ENCODE measurements around the gene NPIPB2.

The NPIPB2 gene

GRCh38 chr16:11907160-11907970 lies 34.5 kb downstream of the NPIPB2 start:
- no peak for DNase-seq (ENCODE audit: extremely low read depth in 1 of 2, low read depth in 1 of 2)

- DNase-seq (ENCODE audit: extremely low read depth in 1 of 2, low read depth in 1 of 2), result no peak
Observed at GRCh38 chr16:11903906-11904305, 37.9 kb downstream of the NPIPB2 start.

DNA sequence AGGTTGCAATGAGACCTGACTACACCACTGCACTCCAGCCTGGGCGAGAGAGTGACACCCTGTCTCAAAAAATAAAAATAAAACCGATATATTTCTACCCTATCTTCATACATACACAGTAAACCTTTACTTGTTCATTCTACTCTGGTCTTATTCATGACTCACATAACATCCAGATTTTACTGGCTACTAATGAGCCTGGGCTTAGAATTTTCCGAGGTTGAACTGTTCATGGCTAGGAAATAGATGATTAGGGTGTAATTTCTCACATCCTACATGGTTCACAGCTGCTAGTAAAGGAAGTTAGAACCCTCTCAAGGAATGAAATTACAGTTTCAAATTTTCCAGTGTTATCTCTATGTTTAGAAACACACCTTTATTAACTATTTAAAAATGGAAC lies 40.8 kb downstream of the NPIPB2 start:
- no peak for DNase-seq (ENCODE audit: extremely low read depth in 1 of 2, low read depth in 1 of 2)

GRCh38 chr16:11896486-11897176 lies 45.2 kb downstream of the NPIPB2 start:
- DNase-seq (ENCODE audit: extremely low read depth in 1 of 2, low read depth in 1 of 2), result no peak

DNA sequence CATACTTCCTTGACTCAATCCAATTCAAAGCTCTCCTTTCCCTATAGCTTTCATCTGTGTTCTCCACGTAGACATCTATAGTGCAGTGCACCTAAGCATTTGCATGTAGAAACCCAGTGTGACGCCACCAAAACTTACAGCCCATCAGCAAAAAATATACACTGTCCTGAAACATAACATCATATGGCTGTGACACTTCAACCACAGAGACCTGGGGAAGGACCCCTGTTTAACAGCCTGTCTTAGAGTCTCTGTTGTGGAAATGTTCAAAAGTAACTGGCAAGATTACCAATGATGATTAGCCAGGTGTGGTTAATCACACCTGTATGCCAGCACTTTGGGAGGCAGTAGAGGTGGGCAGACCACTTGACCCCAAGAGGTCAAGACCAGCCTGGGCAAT lies 48.3 kb downstream of the NPIPB2 start:
- DNase-seq (ENCODE audit: extremely low read depth in 1 of 2, low read depth in 1 of 2), result no peak

- DNase-seq (ENCODE audit: extremely low read depth in 1 of 2, low read depth in 1 of 2), result no peak
Observed at GRCh38 chr16:11892761-11893160, 49.1 kb downstream of the NPIPB2 start.

GRCh38 chr16:11890231-11890965 lies 51.4 kb downstream of the NPIPB2 start:
- DNase-seq (ENCODE audit: extremely low read depth in 1 of 2, low read depth in 1 of 2), result no peak

- DNase-seq (ENCODE audit: extremely low read depth in 1 of 2, low read depth in 1 of 2), result no peak
Observed at GRCh38 chr16:11886881-11887280, 55.0 kb downstream of the NPIPB2 start.

DNA sequence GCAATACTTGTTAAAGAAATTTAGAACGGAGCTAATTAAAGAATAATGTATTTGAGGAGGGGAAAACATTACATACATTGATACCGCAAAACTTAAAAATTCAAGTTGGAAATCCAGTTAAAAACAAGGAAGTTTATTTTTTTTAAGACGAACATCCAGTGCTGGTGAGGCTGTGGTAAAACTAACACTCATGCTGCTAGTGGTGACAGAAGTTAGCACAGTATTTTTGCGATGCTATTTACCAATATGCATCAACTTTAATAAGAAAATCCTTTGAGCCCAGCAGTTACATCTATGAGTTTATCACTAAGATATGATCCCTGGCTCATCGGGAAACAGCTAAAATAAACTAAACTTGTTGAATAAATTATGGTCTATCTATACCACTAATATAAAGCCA lies 57.8 kb downstream of the NPIPB2 start:
- DNase-seq (ENCODE audit: extremely low read depth in 1 of 2, low read depth in 1 of 2), result no peak

- DNase-seq (ENCODE audit: extremely low read depth in 1 of 2, low read depth in 1 of 2), result no peak
Observed at GRCh38 chr16:11880007-11880406, 61.8 kb downstream of the NPIPB2 start.

DNA sequence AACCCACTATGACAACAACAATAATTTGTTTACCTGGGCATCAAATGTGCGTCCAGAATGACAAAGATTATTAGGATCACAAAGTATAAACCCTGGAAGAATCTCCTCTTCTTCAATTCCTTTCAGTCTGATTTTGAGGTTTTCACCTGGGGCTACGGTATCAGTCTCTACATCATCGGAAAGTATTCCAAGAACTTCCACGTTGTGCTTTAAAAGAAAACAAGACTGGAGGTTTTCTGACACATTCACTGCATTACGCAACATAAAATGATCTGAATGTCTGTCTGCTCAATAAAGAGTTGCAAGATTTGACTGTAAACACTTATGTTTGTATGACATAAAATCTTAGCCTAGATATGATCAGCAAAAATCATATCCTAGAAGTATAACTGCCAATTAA lies 64.5 kb downstream of the NPIPB2 start:
- no peak for DNase-seq (ENCODE audit: extremely low read depth in 1 of 2, low read depth in 1 of 2)
